Measurements from ENCODE around the gene PRSS53.

Gene PRSS53

GRCh38 chr16:31131841-31132271 lies 43.1 kb upstream of the PRSS53 start:
- Histone ChIP-seq H3K4me3 (ENCODE audit: low read length) (no peak overlapping the region), H3K9me3 (ENCODE audit: insufficient read depth, low read length) (no peaks in the 10 kb centered on the region), H3K36me3 (replicated peaks; ENCODE audit: low read depth, low read length) (no peaks in the 10 kb centered on the region), H3K27ac (ENCODE audit: low read length) (no peak overlapping the region), H3K4me2 (ENCODE audit: low read length) (no peak overlapping the region), H3K4me1 (ENCODE audit: low read length) (no peaks in the 10 kb centered on the region), H3K27me3 (ENCODE audit: low read depth, low read length) (no peaks in the 10 kb centered on the region), H3K9ac (ENCODE audit: low read length) (no peak overlapping the region), H2AFZ (ENCODE audit: low read depth, low read length) (no peak overlapping the region), H3K79me2 (ENCODE audit: low read length) (no peaks in the 10 kb centered on the region), H4K20me1 (ENCODE audit: insufficient read depth, low read length) (no peaks in the 10 kb centered on the region)
- no peak for TF ChIP-seq CTCF (IDR thresholded peaks at IDR 0.05; ENCODE audit: low read depth, low read length)

- no peak overlapping the region for H3K9ac ChIP-seq (ENCODE audit: low read length)
- no peaks in the 10 kb centered on the region for H4K20me1 ChIP-seq (ENCODE audit: insufficient read depth, low read length)
- TF ChIP-seq CTCF (IDR thresholded peaks at IDR 0.05; ENCODE audit: low read depth, low read length) = no peak
- no peak for TF ChIP-seq EZH2phosphoT487 (IDR thresholded peaks at IDR 0.05; ENCODE audit: low read depth)
- no peaks in the 10 kb centered on the region for H3K36me3 ChIP-seq (replicated peaks; ENCODE audit: low read depth, low read length)
- no peak overlapping the region for H2AFZ ChIP-seq (ENCODE audit: low read depth, low read length)
- H3K4me1 ChIP-seq (ENCODE audit: low read length) = no peaks in the 10 kb centered on the region
- no peaks in the 10 kb centered on the region for H3K79me2 ChIP-seq (ENCODE audit: low read length)
- no peaks in the 10 kb centered on the region for H3K27me3 ChIP-seq (ENCODE audit: low read depth, low read length)
- H3K4me2 ChIP-seq (ENCODE audit: low read length) = no peak overlapping the region
- no peak overlapping the region for H3K27ac ChIP-seq (ENCODE audit: low read length)
- H3K9me3 ChIP-seq (ENCODE audit: insufficient read depth, low read length) = no peaks in the 10 kb centered on the region
- no peak overlapping the region for H3K4me3 ChIP-seq (ENCODE audit: low read length)
Observed at GRCh38 chr16:31131416-31131815, 42.7 kb upstream of the PRSS53 start.

GRCh38 chr16:31130899-31131298 lies 42.2 kb upstream of the PRSS53 start:
- TF ChIP-seq CTCF (IDR thresholded peaks at IDR 0.05; ENCODE audit: low read depth, low read length) (no peak), EZH2phosphoT487 (IDR thresholded peaks at IDR 0.05; ENCODE audit: low read depth) (no peak)
- no peaks in the 10 kb centered on the region for H3K27me3 ChIP-seq (ENCODE audit: low read depth, low read length)
- no peaks in the 10 kb centered on the region for H3K4me1 ChIP-seq (ENCODE audit: low read length)
- no peak overlapping the region for H3K4me3 ChIP-seq (ENCODE audit: low read length)
- no peaks in the 10 kb centered on the region for H3K9me3 ChIP-seq (ENCODE audit: insufficient read depth, low read length)
- H3K9ac ChIP-seq (ENCODE audit: low read length) = no peak overlapping the region
- no peaks in the 10 kb centered on the region for H3K79me2 ChIP-seq (ENCODE audit: low read length)
- no peaks in the 10 kb centered on the region for H3K36me3 ChIP-seq (replicated peaks; ENCODE audit: low read depth, low read length)
- no peak overlapping the region for H3K27ac ChIP-seq (ENCODE audit: low read length)
- H4K20me1 ChIP-seq (ENCODE audit: insufficient read depth, low read length) = no peaks in the 10 kb centered on the region
- H2AFZ ChIP-seq (ENCODE audit: low read depth, low read length) = no peak overlapping the region
- H3K4me2 ChIP-seq (ENCODE audit: low read length) = no peak overlapping the region

- Histone ChIP-seq H3K79me2 (ENCODE audit: low read length) (no peaks in the 10 kb centered on the region), H3K27me3 (ENCODE audit: low read depth, low read length) (no peaks in the 10 kb centered on the region), H3K9ac (ENCODE audit: low read length) (no peak overlapping the region), H4K20me1 (ENCODE audit: insufficient read depth, low read length) (no peaks in the 10 kb centered on the region), H3K36me3 (replicated peaks; ENCODE audit: low read depth, low read length) (no peaks in the 10 kb centered on the region), H3K4me1 (ENCODE audit: low read length) (no peaks in the 10 kb centered on the region), H3K4me2 (ENCODE audit: low read length) (no peak overlapping the region), H3K4me3 (ENCODE audit: low read length) (no peak overlapping the region), H3K9me3 (ENCODE audit: insufficient read depth, low read length) (no peaks in the 10 kb centered on the region), H2AFZ (ENCODE audit: low read depth, low read length) (no peak overlapping the region), H3K27ac (ENCODE audit: low read length) (no peak overlapping the region)
- TF ChIP-seq CTCF (IDR thresholded peaks at IDR 0.05; ENCODE audit: low read depth, low read length) = no peak
- TF ChIP-seq EZH2phosphoT487 (IDR thresholded peaks at IDR 0.05; ENCODE audit: low read depth) = no peak
Observed at GRCh38 chr16:31130336-31130891, 41.7 kb upstream of the PRSS53 start.
